ENCODE measurements around the gene ATP2B1.

The ATP2B1 gene

DNA sequence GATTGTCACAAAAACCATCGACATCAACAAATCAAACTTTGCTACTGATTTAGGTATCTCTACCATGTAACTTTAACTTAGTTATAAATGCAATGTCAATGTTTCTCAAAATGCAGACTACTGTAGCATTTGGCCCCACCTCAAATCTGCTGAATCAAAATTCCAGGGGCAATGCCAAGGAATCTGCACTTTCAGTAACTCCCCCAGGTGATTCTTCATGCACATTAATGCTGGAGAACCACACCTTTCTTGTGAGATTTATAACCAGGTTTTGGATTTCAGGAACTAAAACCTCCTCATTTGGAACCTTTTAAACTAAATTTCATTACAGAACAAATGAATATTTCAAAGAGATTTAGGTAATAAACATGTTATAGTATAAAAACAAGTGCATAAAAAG lies 4.9 kb downstream of the ATP2B1 start:
- no peak overlapping the region; the same call in 1 of the 2 replicates for H3K4me3 ChIP-seq (ENCODE audit: low read length)
- no peaks in the 10 kb centered on the region for H3K9me3 ChIP-seq (ENCODE audit: control insufficient read depth, insufficient read depth, low read length)
- H3K4me1 ChIP-seq (ENCODE audit: control insufficient read depth, low read length), result peaks cover 40% of the 10 kb centered on the region
- H3K4me2 ChIP-seq (ENCODE audit: low read length), result peak overlapping the region; percentile 32; the same call in 1 of the 2 replicates
- no peak overlapping the region for H3K27ac ChIP-seq (ENCODE audit: low read depth, low read length)
- no peaks in the 10 kb centered on the region for H3F3A ChIP-seq (ENCODE audit: control insufficient read depth, insufficient read depth)
- H3K27me3 ChIP-seq (ENCODE audit: control insufficient read depth, low read length), result no peaks in the 10 kb centered on the region
- peaks cover 43% of the 10 kb centered on the region for H4K20me1 ChIP-seq (ENCODE audit: control insufficient read depth, insufficient read depth, low read depth, low read length)
- H3K79me2 ChIP-seq (ENCODE audit: control insufficient read depth, low read length), result peaks cover 99% of the 10 kb centered on the region
- peaks cover 37% of the 10 kb centered on the region for H3K36me3 ChIP-seq (ENCODE audit: control insufficient read depth, low read length)
- H3K9me2 ChIP-seq (replicated peaks; ENCODE audit: control insufficient read depth, low read length), result no peaks in the 10 kb centered on the region
- TF ChIP-seq, protein P1, sequence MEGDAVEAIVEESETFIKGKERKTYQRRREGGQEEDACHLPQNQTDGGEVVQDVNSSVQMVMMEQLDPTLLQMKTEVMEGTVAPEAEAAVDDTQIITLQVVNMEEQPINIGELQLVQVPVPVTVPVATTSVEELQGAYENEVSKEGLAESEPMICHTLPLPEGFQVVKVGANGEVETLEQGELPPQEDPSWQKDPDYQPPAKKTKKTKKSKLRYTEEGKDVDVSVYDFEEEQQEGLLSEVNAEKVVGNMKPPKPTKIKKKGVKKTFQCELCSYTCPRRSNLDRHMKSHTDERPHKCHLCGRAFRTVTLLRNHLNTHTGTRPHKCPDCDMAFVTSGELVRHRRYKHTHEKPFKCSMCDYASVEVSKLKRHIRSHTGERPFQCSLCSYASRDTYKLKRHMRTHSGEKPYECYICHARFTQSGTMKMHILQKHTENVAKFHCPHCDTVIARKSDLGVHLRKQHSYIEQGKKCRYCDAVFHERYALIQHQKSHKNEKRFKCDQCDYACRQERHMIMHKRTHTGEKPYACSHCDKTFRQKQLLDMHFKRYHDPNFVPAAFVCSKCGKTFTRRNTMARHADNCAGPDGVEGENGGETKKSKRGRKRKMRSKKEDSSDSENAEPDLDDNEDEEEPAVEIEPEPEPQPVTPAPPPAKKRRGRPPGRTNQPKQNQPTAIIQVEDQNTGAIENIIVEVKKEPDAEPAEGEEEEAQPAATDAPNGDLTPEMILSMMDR (IDR thresholded peaks at IDR 0.05; ENCODE audit: low read depth, low read length, poor library complexity, severe bottlenecking), result no peak
- no peak for TF ChIP-seq EZH2phosphoT487 (IDR thresholded peaks at IDR 0.05; ENCODE audit: borderline replicate concordance, low read length)

DNA sequence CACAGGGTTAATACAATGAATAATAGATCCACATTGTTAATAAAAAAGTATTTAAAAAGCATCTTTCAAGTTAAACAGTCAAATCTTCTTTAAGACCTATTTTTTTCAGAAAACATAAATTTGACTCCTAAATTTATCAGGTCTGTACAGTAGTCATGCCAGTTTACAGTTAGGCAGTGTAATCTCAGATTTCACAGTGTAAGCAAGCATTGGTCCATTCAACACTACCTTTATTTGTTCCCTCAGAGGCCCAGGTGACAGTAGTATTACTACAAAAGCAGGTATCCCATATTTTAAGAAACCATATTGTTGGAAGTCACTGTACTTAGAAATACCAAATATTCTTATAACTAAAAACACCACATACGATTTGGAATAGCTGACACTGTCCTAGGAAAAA lies 6.1 kb downstream of the ATP2B1 start:
- no peaks in the 10 kb centered on the region for H3K9me2 ChIP-seq (replicated peaks; ENCODE audit: control insufficient read depth, low read length)
- no peak overlapping the region for H3K27ac ChIP-seq (ENCODE audit: low read depth, low read length)
- H3K4me2 ChIP-seq (ENCODE audit: low read length), result no peak overlapping the region
- no peaks in the 10 kb centered on the region for H3K9me3 ChIP-seq (ENCODE audit: control insufficient read depth, insufficient read depth, low read length)
- H3K79me2 ChIP-seq (ENCODE audit: control insufficient read depth, low read length), result peaks cover 100% of the 10 kb centered on the region
- no peak overlapping the region for H3K4me3 ChIP-seq (ENCODE audit: low read length)
- no peaks in the 10 kb centered on the region for H3K27me3 ChIP-seq (ENCODE audit: control insufficient read depth, low read length)
- TF ChIP-seq, protein P1 (IDR thresholded peaks at IDR 0.05; ENCODE audit: low read depth, low read length, poor library complexity, severe bottlenecking), result no peak
- no peak for TF ChIP-seq EZH2phosphoT487 (IDR thresholded peaks at IDR 0.05; ENCODE audit: borderline replicate concordance, low read length)
- H3K4me1 ChIP-seq (ENCODE audit: control insufficient read depth, low read length), result peaks cover 53% of the 10 kb centered on the region
- no peaks in the 10 kb centered on the region for H3F3A ChIP-seq (ENCODE audit: control insufficient read depth, insufficient read depth)
- H3K36me3 ChIP-seq (ENCODE audit: control insufficient read depth, low read length), result peaks cover 29% of the 10 kb centered on the region
- H4K20me1 ChIP-seq (ENCODE audit: control insufficient read depth, insufficient read depth, low read depth, low read length), result peaks cover 46% of the 10 kb centered on the region

DNA sequence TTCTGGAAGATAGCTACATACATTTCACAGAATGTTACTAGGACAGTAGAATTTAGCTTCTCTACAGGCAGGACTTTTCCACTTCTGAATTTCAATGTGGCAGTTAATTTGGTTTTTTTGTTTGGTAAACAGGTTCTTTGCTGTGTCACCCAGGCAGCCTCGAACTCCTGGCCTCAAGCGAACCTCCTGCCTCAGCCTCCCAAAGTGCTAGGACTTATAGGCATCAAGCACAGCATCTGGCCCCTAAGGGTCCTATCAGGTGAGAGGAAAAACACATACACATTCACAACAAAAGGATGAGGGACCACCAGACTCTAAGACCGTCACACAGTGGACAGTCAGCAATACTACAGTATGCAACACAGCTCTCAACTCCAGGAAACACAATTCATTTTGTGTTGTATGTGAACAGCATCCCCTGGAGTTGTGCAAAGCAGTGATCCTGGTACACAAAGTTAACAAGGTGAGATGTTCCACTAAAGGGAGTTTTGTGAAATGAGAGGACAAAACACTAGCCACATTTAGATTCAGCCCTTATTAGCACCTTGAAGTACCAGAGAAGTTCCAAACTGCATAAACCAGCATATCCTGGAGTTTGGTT lies 6.9 kb downstream of the ATP2B1 start:
- peaks cover 23% of the 10 kb centered on the region for H3K36me3 ChIP-seq (ENCODE audit: control insufficient read depth, low read length)
- H3K27ac ChIP-seq (ENCODE audit: low read depth, low read length), result no peak overlapping the region
- H3K4me1 ChIP-seq (ENCODE audit: control insufficient read depth, low read length), result peaks cover 61% of the 10 kb centered on the region
- no peaks in the 10 kb centered on the region for H3K9me3 ChIP-seq (ENCODE audit: control insufficient read depth, insufficient read depth, low read length)
- no peak overlapping the region for H3K4me2 ChIP-seq (ENCODE audit: low read length)
- H3K79me2 ChIP-seq (ENCODE audit: control insufficient read depth, low read length), result peaks cover 100% of the 10 kb centered on the region
- no peaks in the 10 kb centered on the region for H3K27me3 ChIP-seq (ENCODE audit: control insufficient read depth, low read length)
- H3F3A ChIP-seq (ENCODE audit: control insufficient read depth, insufficient read depth), result no peaks in the 10 kb centered on the region
- TF ChIP-seq, protein P1 (IDR thresholded peaks at IDR 0.05; ENCODE audit: low read depth, low read length, poor library complexity, severe bottlenecking), result peak; percentile 33
- no peak for TF ChIP-seq EZH2phosphoT487 (IDR thresholded peaks at IDR 0.05; ENCODE audit: borderline replicate concordance, low read length)
- peaks cover 41% of the 10 kb centered on the region for H4K20me1 ChIP-seq (ENCODE audit: control insufficient read depth, insufficient read depth, low read depth, low read length)
- no peaks in the 10 kb centered on the region for H3K9me2 ChIP-seq (replicated peaks; ENCODE audit: control insufficient read depth, low read length)
- no peak overlapping the region for H3K4me3 ChIP-seq (ENCODE audit: low read length)
